Epidermal melanocyte (primary cell): ENCODE measurements around the gene GABRB1.

Source experiments
- DNase-seq: peaks from one replicate; pipeline ENCODE4 v3.0.0; 2011; ENCODE audit warnings: low spot score; ENCODE audit not compliant: insufficient read length

Gene GABRB1

DNA sequence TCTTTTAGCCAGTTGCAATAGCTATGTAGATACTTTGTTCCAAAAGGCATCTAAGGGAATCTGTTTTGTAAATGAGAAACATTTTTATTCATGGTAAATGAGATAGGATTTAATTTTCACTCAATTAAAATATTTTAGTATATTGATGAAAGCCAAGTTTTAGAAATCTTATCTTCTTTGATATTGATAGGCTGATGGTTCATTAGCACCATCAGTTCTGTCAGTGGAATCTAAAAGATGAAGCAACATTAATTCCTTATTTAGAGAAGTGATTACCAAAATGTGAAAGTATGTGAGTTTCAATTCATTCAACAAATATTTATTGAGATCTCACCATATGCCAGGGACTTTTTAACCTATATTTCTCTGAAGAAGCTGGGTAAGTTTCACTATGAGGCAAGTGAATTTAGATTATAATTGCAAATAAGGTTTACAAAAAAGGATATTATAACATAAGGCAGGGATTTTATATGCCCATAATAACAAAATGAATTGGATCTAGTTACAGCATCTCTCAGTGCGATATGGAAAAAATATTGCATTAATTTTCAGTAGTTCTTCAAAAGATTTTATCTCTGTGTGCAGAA, 79.3 kb downstream of the GABRB1 start:
- DNase-seq: no peak

DNA sequence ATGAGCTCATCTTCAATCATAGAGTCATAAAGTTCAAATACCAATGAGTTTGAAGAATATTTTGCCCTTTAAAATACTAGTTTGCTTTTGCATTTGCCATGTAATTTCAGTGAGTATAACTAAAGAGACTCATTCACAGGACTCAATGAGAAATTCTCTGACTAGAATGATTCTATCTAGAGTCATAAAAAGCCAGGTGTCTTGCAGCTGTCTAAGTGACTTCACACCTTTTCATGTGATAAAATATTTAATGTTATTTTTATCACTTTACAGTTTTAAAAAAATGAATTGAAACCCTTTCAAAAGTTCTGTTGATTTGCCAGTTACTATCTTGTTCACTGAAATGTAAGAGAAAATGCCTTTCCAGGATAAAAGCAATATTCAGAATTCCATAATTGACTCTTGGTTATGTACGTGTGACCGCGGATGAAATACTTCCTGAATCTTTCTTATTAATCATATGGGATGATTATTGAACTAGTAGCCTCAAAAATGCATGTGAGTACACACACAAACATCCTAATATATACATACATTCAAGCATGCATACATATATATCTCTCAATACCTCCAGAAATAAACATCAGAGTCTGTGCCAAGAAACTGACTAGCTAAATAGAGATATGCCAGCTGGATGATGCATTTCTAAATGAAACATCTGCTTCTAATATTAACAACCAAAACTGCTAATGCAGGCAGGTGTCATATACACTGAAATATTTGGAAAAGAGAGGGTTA, 87.0 kb downstream of the GABRB1 start:
- no peak for DNase-seq

DNA sequence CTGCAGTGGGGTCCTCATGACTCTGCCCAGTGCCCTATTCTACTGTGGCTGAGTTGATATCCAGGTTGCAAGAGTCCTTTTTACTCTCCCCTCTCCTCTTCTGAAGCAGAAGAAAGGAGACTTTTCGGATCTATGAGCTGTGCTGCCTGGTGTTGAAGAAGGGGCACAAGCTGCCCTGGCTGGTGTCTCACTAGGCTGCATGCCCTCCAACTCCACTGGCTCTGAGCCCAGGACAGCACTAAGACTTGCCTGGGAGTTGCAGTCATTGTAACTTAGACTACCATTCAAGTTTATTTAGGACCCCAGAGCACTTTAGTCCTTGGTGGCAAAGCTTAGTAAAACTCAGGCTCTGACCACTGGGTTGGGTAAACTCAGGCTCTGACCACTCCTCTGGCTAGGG, 89.4 kb downstream of the GABRB1 start:
- no peak for DNase-seq

DNA sequence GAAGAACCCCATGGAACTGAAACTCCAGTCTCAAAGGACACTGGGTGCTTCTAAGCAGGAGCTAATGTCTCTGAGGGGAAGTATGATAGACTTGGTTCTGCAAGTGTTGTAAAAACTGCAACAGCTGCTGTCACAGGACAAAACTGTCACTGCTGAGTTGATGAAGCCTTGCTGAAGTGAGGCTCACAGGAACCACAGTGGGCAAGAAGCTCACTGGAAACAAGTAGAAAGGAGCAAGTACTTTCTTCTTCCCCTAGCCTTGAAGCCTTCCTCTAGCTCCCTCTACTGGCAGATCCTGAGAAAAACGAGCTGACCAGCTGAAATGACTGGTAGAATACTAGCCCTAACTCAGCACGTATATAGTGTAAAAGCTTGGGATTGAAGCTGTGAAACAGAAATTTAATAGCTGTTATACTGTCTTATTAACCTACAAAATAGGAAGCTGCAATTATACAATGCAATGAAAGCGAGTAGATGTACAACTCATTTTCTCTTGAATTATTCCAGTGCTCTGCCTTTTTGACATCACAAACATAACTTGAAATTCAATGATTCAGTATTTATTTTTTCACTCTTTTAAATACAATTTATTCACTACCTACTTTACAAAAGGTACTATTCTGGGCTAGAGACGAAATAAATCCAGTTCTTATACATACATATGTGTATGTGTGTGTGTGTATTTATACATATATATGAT, 91.4 kb downstream of the GABRB1 start:
- peak; percentile 54 for DNase-seq

DNA sequence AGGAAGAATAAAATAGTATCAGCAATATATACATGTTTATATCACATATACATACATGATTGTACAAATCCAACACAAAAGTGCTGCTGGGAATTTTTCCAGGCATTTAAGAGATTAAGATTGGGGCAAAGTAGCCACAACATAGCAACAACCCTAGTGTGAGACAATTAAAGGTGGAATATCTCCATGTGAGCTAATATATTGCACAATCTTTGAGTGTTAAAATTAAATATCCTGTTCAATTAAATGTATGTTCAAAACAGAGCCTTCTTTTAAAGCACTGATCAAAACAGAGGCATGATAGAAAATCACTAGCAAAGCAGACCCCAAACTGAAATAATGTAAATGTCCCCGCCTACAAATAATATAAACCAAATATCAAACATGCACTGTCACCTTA, 97.6 kb downstream of the GABRB1 start:
- DNase-seq: no peak

DNA sequence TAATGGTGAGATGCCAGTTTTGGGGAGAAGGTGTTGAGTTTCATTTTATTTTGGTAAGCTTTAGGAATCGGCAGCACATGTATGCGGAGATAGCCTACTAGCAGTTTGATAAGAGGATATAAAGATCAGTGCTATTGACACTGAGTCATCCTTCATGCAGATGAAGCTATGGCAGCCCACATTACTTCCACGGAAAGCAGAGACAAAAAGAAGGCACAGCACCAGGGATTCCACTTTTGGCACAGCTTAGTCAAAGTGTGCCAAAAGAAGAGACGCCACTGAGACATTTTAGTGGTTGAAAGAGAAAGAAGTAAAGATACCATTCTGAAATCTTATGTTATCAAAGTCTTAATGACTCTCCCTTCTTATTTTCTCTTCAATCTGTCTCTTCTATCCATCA, 103.8 kb downstream of the GABRB1 start:
- no peak for DNase-seq

DNA sequence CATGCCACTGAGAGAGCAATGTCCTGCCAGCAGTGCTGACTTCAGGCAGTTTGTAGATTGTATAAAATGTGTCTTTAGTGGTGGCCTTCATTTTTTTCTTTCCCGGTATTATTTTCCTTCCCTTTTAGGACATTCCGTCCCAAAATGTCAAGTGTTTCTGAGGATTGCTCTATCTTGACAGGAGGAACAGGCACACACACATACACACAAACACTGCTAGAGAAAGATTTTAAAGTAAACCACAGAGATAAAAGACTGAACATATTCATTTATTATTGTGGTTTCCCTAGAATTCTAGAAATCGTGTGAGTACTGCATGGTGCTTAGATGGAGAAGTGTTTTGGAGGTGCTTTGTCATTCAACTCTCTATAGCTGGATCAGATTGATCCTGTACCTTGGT, 111.9 kb downstream of the GABRB1 start:
- no peak for DNase-seq

DNA sequence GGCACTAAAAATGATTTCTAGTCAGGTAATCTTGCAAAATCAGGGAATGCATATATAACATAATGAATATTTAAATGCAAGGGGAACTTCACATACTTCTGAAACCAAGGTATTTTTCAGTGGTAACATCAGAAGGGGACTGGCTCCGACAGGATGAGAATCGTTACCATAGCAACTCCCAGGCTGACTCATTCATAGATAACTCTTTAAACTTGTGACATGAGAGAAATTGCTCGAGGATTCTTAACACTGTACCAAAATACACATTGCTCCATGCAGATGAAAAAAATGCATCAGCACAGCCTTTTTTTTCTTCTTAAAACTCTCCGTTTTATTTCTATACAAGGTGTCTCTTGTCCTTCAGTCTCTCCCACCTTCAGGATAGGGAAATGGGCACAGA, 114.3 kb downstream of the GABRB1 start:
- no peak for DNase-seq

DNA sequence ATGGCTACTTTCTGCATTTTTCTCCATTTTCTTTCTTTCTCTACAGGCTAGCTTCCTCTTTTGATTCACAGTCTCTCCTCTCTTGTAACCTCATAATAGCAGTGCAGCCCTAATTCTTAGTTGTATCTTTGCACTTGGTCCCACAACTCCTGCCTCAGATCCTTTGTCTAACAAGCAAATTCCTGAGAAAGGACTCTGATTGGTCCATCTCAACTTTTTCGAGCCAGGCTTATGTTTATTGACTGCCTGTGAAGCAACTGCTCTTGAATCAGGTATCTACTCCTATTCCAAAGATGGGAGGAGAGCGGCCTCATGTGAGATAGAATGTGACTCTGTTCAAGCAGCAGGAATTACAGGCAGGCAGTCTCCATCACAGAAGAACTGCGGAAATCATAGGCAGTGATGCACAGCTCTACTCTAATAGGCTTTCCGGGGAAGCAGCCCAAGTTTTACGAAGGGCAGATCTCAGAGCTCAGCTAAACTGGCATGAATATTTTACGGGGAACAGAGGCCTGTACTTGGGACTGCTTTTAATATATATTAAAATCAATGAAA, 123.5 kb downstream of the GABRB1 start:
- no peak for DNase-seq

DNA sequence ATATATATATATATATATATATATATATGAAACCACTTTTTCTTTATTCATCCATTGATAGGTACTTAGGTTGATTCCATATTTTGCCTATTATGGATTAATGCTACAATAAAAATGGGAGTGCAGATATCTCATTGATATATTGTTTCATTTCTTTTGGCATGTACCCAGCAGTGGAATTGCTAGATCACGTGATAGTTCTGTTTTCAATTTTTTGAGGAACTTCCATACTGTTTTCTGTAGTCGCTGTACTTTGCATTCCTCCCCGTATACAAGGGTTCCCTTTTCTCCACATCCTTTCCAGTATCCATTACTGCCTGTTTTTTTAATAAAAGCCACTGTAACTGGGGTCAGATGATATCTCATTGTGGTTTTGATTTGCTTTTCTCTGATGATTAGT, 124.6 kb downstream of the GABRB1 start:
- DNase-seq: no peak

DNA sequence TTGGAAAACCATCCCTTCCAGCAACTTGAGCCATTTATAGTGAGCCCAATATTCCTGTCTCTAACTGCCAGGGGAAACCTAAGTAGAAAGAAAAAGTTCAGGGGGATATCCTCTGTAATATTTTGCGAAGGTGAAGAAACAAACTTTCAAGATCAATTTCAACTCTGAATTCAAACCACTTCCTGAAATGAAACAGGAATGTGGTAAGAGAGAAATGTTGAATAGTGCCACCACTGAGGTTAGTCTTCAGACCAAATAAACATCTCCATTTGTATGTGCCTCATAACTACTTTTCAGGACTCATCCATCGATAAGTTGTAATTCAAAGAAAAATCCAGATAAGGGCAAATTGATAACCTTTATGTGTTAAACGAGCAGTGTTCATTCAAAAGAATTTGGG, 128.7 kb downstream of the GABRB1 start:
- DNase-seq: no peak

DNA sequence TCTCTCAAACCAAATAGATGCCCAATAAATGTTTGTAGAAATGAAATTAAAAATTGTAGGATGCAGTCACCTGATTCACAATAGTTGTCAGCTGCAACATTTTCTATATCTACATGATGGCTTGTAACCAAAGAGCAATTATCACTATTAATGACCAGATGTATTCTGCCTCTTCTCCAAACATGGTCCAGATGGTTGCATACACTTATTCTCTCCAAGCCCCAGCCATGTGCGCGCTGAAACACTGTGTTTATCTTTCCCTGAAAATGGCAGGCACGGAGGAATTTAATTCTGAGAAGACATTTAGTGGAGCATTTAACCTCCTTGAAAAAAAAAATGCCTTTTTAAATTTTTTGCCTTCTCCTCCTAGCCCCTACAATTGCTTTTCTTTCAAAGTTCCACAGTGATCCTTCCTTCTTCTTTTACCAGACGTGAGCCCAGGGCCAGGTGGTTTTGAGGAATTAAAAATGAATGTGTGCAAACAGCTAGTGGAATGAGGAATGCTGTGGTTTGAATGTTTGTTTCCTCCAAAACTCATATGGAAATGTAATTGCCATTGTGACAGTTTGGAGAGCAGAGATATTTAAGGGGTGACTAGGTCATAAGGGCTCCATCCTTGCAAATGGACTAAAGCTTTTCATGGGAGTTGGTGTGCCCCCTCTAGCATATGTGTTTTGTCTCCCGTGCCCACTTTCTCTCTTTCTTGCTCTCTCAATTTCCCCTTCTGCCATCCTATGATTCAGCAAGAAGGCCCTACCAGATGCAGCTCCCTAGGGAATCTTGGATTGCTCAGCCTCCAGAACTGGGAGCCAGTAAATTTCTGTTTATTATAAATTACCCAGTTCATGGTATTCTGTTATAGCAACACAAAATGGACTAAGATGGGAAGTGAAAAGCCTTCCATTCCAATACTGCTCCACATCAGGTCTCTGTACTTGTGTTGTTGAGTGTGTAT, 136.0 kb downstream of the GABRB1 start:
- DNase-seq: no peak

DNA sequence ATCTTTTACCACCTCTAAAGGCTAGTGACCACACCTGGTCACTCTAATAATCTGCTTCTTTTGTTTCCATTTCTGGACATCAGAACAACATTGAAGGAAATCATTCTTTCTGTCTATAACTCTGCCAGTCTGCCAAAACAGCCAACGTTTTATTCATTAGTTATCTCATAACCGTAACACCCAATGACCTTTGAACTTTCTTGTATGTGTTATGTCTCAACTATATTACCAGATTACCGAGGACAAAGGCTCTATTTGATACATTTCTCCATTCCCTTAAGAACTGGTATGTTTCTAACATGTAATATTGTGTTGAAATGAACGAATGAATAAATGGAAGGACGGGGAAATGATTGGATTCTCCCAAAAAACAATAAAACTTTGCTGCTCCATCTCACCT, 152.7 kb downstream of the GABRB1 start:
- DNase-seq: no peak

DNA sequence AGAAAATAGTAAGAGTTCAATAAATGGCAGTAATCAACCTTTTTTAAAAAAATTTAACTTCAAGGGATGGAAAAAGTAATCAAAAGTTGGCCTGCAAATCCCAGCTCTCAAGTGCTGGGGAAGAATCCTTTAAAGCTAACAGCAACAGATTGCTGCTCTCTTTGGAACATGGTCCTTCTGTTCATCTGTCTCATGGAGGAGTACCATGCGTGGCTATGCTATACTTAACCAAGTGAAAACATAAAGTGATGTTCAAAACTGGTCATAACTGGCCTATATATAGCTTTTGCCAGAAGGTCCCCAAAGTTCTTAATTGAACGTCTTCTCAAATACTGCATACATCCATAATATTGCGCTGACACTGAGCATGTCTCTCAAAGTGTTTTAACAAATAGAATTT, 154.4 kb downstream of the GABRB1 start:
- no peak for DNase-seq

DNA sequence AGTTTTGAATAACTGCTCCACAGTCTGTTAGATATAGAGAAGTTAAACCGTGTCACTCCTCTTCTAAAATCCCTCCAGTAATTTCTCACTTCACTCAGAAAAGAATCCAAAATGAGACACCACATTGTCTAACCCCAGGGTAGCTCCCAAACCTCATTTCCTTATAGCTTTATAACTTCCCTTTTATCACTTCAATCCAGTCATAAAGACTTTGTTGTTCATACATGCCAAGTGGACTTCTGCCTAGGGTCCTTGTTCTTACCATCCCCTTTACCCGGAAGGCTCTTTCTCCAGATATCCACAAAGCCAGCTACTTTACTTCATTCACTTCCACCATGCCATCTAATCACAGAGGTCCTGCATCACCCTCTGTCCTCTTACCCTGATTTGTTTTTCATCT, 156.2 kb downstream of the GABRB1 start:
- peak; percentile 17 for DNase-seq

DNA sequence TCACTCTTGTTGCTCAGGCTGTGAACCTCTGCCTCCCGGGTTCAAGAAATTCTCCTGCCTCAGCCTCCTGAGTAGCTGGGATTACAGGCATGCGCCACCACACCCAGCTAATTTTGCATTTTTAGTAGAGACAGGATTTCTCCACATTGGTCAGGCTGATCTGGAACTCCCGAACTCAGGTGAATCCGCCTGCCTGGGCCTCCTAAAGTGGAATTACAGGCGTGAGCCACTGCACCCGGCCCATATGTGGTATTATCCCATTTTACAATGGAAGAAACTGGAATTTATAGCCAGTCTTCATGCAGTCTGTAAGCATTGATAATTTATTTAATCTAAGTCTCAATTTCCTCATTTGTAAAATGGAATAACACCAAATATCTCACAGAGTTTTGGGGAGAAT, 161.8 kb downstream of the GABRB1 start:
- DNase-seq: no peak

DNA sequence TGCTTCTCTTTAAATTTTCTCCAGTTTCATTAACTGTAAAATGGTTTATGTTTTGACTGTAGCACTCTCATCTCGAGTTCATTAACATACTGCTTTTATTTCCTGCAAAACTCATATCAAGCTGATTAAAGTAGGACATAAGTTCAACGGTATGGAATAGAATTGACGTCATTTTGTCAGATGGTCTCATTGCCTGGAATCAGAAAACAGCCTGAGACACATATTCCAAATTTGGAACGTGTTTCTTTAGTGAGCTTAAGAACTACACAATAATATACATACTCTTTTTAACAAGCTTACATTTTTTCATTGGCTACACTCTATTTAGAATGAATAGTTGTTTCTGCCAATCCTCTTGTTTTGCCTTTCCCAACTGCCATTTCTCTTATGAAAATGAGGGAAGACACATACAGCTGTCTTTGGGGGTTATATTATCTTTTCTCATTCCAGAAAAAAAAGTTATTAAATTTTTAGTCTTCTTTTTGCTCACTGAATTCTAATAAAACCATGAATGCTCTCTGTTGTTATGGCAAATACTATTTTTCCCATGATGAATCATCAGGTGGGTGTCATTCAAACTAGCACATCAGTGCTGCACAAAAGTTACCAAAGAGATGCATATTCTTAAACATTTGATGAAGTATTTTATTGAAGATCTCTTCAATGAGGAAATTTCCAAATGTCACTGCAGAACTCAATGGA, 162.8 kb downstream of the GABRB1 start:
- no peak for DNase-seq

DNA sequence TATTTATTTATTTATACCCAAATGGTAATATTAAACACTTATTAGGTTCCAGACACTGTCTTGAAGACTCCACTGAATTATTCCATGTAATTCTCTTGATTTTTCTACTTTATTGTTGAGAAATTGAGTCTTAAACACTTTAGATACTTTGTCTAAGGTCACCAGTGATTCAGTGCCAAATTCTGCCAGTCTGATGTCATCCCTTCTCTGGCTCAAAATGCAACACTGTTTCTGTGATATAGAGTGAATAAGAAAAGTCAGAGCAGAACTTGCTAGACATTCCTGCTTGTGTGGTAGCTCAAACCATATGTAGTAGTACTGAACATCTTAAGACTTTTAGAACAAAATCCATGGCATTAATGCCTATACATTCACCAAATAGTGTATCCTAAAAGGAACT, 164.3 kb downstream of the GABRB1 start:
- no peak for DNase-seq

DNA sequence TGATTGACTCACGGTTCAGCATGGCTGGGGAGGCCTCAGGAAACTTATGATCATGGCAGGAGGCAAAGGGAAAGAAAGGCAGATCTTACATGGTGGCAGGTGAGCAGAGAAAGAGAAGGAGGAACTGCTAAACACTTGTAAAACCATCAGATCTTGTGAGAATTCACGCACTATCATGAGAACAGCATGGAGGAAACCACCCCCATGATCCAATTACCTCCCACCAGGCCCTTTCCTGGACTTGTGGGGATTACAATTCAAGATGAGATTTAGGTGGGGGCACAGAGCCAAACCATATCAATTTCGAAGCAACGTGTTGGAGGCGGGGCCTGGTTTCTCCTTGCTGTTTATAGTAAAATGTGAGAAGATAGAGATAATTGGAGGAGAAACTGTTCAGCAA, 167.4 kb downstream of the GABRB1 start:
- DNase-seq: no peak

DNA sequence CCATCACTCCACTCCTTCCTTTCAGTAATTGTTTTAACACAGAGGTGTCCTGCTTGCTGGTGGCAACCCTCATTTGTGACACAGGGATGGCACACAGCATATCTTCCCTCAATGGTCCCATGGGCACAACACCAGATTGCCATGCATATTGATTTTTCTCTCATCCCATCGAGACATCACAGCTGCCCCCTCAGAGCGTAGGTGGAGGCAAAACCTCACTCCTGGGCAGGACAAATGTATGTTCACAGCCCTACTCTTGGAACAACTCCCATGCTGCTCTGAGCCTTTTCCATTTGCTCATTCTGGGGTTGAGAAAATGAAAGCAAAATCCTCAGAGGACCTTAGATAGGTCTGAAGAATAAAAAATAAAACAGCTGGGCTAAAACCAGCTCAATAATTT, 172.2 kb downstream of the GABRB1 start:
- DNase-seq: no peak

DNA sequence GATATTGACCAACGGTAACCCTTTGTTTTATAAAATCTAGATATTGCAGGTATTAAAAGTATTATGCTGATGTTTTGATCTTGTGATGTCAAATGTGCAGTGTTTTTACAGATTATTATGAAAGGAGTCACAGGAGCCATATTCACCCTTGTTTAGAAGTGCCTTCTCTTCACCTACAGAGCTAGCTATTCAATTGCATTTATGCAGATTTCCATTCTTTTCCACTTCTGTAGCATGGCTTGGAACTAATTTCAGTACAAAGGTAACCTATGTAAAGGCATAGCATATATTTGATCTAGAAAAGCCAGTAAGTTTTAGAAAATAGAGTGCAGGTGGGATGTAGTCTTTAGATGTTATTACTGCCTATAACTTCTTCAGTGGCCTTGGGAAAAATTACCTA, 176.2 kb downstream of the GABRB1 start:
- DNase-seq: no peak
